Ovary (tissue), 9 donors: ENCODE data around the gene FBXW2. TPM values are rescaled to one million over a fixed set of nuclear protein-coding genes. Genes with fewer than 3 reads are reported as not detected.

Experiments used
- DNase-seq, 5 donors: peaks; one replicate each; pipeline ENCODE4 v3.0.0-alpha.2; 2019 to 2020
- H3K27ac ChIP-seq, 2 donors: fragments of 200-600 bp; one replicate each; pipeline versions ENCODE4 v1.5.1 to v1.8.0; 2019 to 2022
- H3K27me3 ChIP-seq: fragments of 200-600 bp; one replicate; pipeline ENCODE4 v1.8.0; 2022
- H3K36me3 ChIP-seq: fragments of 200-600 bp; sonication (generic); one replicate; pipeline ENCODE4 v1.5.1; 2019
- H3K4me1 ChIP-seq: one replicate; pipeline ENCODE4 v1.8.1; 2013; ENCODE audit warnings: mild to moderate bottlenecking, moderate library complexity; ENCODE audit not compliant: insufficient read depth
- H3K4me3 ChIP-seq: fragments of 200-600 bp; sonication (generic); one replicate; pipeline ENCODE4 v1.5.1; 2017
- H3K9me3 ChIP-seq, 2 donors: fragments of 200-600 bp in 1 of 2; sonication (generic) in 1 of 2; one replicate each; pipeline versions ENCODE4 v1.5.1 to v1.8.1; 2013 to 2019; ENCODE audit warnings: mild to moderate bottlenecking in 1 of 2, moderate library complexity in 1 of 2
- EP300 ChIP-seq: sonication (generic); formaldehyde crosslinking; IDR thresholded peaks from one replicate; pipeline ENCODE4 v1.6.1; 2017; ENCODE audit warnings: antibody characterized with exemption
- POLR2A ChIP-seq: fragments of 450-650 bp; IDR thresholded peaks from one replicate; pipeline ENCODE4 v1.6.1; 2017; ENCODE audit warnings: antibody characterized with exemption, mild to moderate bottlenecking, moderate library complexity
- WGBS, 3 donors: extraction: QIAGEN DNeasy Blood & Tissue Kit in 1 of 3; methylation state at CpG; one replicate each; pipeline versions ENCODE4 v1.1.5 to v1.1.7; 2013 to 2017; 5-methylcytosine and 5-hydroxymethylcytosine counted together
- intact Hi-C, 4 donors: fragments of 100-400 bp; cut with DNase I; formaldehyde crosslinking; loops; one replicate each; pipeline versions ENCODE4 v1.11.0 to v1.15.1; 2022 to 2023
- polyA plus RNA-seq, 2 donors: library from polyadenylated mRNA; stranded (reverse); fragments of 200-250 nt in 1 of 2; fragments of 350-450 nt in 1 of 2; fragmentation: Illumina TruSeq in 1 of 2; extraction: RNeasy Lipid Tissue Mini Kit (QIAGEN cat#74804) in 1 of 2; gene quantifications; one replicate each; pipeline ENCODE4 v1.2.3, GENCODE V29; 2013 to 2014
- total RNA-seq, 7 donors: library from RNA; depleted of rRNA in 2 of 7; stranded (reverse); fragments of >200 nt in 2 of 7; fragmentation: NEBNext Ultra II Directional in 3 of 7; extraction: Animal tissue kit (Norgen Biotek cat#: 25700) in 3 of 7; gene quantifications; one replicate each; pipeline versions ENCODE4 v1.1.0 to v1.2.4, GENCODE V29; 2016 to 2023
- TF ChIP-seq, protein P1 (sequence below), 3 donors: fragments of 450-650 bp in 2 of 3; fragments of 200-600 bp in 1 of 3; IDR thresholded peaks; one replicate each; pipeline versions ENCODE4 v1.5.1 to v1.8.0; 2016 to 2022; ENCODE audit warnings: antibody characterized with exemption in 3 of 3, mild to moderate bottlenecking in 1 of 3
- donor health status: DM: no; HTN: no; CAD: no; lungs with moderate emphysema.
- donor health status: DM: no; HTN: no; CAD: no.
- donor health status: Bipolar disorder and iron deficiency.
- donor health status: DM: yes; HTN: yes; CAD: no.
- donor health status: DM: no; HTN: no; CAD: no.
- donor health status: DM: yes; HTN: yes; CAD: no.

FBXW2 gene
- total and polyA plus RNA-seq, 9 donors = 15.6 to 62.0 (median 43.4) TPM

DNA sequence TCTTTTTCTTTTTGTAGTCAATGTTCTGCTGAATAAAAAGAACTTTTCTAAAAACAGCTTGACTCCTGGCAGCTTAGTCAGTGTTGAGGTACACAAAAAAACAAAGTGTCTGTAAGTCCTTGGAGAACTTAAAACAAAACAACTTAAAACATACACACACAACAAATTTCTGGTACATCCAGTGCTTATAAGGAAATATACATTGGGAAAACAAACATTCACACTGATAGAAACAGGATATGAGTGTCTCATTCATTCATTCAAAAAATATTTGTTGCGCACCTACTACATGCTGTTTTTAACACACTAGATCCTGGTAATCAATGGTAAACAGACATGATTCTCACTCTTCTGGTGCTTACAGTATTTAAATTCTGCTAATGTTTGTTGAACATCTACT is 51.5 kb downstream of the FBXW2 start:
- H3K36me3 ChIP-seq = no peaks in the 10 kb centered on the region
- intact Hi-C loops = no loop called here
- no peak for TF ChIP-seq EP300
- no peak for TF ChIP-seq POLR2A
- TF ChIP-seq, protein P1, sequence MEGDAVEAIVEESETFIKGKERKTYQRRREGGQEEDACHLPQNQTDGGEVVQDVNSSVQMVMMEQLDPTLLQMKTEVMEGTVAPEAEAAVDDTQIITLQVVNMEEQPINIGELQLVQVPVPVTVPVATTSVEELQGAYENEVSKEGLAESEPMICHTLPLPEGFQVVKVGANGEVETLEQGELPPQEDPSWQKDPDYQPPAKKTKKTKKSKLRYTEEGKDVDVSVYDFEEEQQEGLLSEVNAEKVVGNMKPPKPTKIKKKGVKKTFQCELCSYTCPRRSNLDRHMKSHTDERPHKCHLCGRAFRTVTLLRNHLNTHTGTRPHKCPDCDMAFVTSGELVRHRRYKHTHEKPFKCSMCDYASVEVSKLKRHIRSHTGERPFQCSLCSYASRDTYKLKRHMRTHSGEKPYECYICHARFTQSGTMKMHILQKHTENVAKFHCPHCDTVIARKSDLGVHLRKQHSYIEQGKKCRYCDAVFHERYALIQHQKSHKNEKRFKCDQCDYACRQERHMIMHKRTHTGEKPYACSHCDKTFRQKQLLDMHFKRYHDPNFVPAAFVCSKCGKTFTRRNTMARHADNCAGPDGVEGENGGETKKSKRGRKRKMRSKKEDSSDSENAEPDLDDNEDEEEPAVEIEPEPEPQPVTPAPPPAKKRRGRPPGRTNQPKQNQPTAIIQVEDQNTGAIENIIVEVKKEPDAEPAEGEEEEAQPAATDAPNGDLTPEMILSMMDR (IDR thresholded peaks at IDR 0.05) = no peak

DNA sequence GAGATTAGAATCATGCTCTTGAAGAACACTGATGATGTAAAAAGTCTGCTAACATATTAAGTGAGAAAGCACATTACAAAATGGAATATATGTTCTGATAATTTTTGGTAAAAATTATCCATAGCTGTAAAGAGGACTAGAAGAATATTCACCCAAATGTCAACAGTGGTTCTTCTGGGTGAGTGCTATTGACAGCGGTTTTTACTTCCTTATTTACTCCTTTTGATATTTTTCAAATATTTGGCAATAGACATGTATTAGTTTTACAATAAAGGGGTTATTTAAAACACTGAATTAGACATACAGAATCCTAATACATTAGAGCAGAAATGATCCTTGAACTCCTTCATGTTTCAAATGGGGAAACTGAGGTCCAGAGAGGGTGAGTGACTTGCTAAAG is 52.0 kb downstream of the FBXW2 start:
- no peak for DNase-seq
- H3K4me3 ChIP-seq = no peak overlapping the region
- H3K4me1 ChIP-seq = no peaks in the 10 kb centered on the region
- 49 to 76% (median 73%) methylated on average over 1 of the region's 1 CpG for WGBS, 3 donors
- no peak overlapping the region for H3K27ac ChIP-seq
- no peaks in the 10 kb centered on the region for H3K36me3 ChIP-seq
- TF ChIP-seq EP300 = no peak
- TF ChIP-seq, protein P1 (IDR thresholded peaks at IDR 0.05) = no peak
- TF ChIP-seq POLR2A = no peak
- no peaks in the 10 kb centered on the region for H3K27me3 ChIP-seq
- intact Hi-C loops = no loop called here
- no peaks in the 10 kb centered on the region for H3K9me3 ChIP-seq

More for the DNA sequence above, 51.5 kb downstream of the FBXW2 start:
- Histone ChIP-seq H3K27ac (no peak overlapping the region), H3K27me3 (no peaks in the 10 kb centered on the region), H3K9me3 (no peaks in the 10 kb centered on the region), H3K4me1 (no peaks in the 10 kb centered on the region), H3K4me3 (no peak overlapping the region)
- WGBS, 3 donors = 64 to 70% (median 67%) methylated on average over 1 of the region's 1 CpG
- DNase-seq = no peak

DNA sequence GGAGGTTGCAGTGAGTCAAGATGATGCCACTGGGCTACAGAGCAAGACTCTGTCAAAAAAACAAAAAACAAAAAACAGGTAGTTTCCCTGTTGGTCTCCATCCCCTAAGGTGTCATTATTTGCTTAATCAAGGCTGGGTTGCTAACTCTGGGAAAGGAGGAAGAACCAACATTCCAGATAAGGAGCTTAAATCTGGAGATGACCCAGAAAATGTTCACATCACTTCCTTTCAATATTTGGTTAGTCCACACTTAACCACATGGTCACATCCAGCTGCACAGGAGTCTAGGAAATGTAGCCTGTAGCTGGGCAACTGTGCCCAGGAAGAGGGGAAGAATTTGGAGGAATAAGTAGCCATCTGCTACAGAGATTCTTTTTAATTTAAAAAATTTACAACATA is 53.1 kb downstream of the FBXW2 start:
- H3K27ac ChIP-seq = no peak overlapping the region
- TF ChIP-seq, protein P1 (IDR thresholded peaks at IDR 0.05) = no peak
- TF ChIP-seq EP300 = no peak
- TF ChIP-seq POLR2A = no peak
- H3K27me3 ChIP-seq = no peaks in the 10 kb centered on the region
- no peaks in the 10 kb centered on the region for H3K4me1 ChIP-seq
- no peak overlapping the region for H3K4me3 ChIP-seq
- no peak for DNase-seq
- H3K9me3 ChIP-seq = no peaks in the 10 kb centered on the region
- H3K36me3 ChIP-seq = no peaks in the 10 kb centered on the region
- intact Hi-C loops = no loop called here

DNA sequence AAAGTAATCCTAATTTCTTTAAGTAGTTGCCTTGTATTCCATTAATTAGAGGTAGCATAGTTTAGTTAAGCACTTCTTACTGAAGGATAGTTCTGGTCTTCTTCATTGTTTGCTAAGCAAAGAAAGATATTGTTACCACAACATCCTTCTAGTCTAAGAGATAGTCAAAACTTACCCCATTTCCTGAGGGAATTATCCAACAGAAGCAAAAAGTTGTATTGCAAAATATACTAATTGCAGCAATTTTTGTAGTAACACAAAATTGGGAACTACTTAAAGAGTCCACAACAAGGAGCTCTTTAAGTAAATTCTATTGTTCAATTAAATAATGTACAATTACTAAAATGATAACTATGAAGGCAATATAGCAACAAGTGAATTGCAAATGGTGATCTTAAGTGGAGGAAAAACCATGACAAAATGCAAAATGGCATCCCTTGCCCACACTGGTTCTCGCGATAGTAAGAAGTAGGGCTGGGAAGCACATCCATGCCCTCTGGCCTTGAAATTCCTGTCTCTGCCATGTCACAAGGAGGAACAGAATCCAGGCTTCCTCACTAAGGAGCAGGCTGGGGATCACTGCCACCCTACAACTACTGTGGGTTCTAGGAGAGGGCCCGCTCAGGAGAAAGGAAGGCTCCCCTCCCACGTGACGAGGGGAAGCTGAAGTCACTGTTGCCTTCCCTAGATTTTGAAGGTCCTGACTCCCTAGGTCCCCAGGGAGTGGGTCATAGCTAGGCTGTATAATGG is 55.6 kb downstream of the FBXW2 start:
- Histone ChIP-seq H3K4me3 (no peak overlapping the region), H3K4me1 (no peaks in the 10 kb centered on the region), H3K36me3 (no peaks in the 10 kb centered on the region), H3K27ac (no peak overlapping the region), H3K9me3 (no peaks in the 10 kb centered on the region), H3K27me3 (no peaks in the 10 kb centered on the region)
- no peak for DNase-seq
- intact Hi-C loops = no loop called here
- 96 to 100% (median 98%) methylated on average over 5 of the region's 5 CpGs for WGBS, 3 donors
- TF ChIP-seq, protein P1 (IDR thresholded peaks at IDR 0.05) = no peak
- TF ChIP-seq POLR2A = no peak
- TF ChIP-seq EP300 = no peak
